Esophagus muscularis mucosa (tissue), 3 donors: ENCODE results near the gene KLRB1.

Experiments used
- CTCF ChIP-seq, 3 experiments: fragments of 200-600 bp in 2 of 3; fragments of 450-650 bp in 1 of 3; sonication (generic) in 2 of 3; IDR thresholded peaks; one replicate each; pipeline ENCODE4 v1.5.1; 2017 to 2019; ENCODE audit warnings: antibody characterized with exemption in 3 of 3, mild to moderate bottlenecking in 2 of 3, moderate library complexity in 1 of 3
- EP300 ChIP-seq: sonication (generic); formaldehyde crosslinking; IDR thresholded peaks from one replicate; pipeline ENCODE4 v1.6.1; 2017; ENCODE audit warnings: antibody characterized with exemption

GRCh38 chr12:9643266-9643660 lies 35.5 kb upstream of the KLRB1 start:
- TF ChIP-seq EP300 (no peak), CTCF (IDR thresholded peaks at IDR 0.05) (no peak)
